WTC11 (cell line): ENCODE data around the gene GNG4. TPM values are rescaled to one million over a fixed set of nuclear protein-coding genes. Genes with fewer than 3 reads are reported as not detected.

ENCODE experiments used
- ATAC-seq: fragments of 200-7000 bp; cut with Tn5 transposase; 2 replicates; pipeline ENCODE4 v1.10.0; 2021; ENCODE audit warnings: mild to moderate bottlenecking, moderate library complexity
- CTCF ChIA-PET: fragments of 300-600 bp; sonication (Branson Sonifier 250); formaldehyde crosslinking; loops from one replicate; lab custom pipeline; 2021; ENCODE audit warnings: antibody characterized with exemption; lab: Charles Lee
- POLR2A ChIA-PET: fragments of 350-600 bp; sonication (Branson Sonifier 250); formaldehyde crosslinking; loops from one replicate; lab custom pipeline; 2021; ENCODE audit warnings: antibody characterized with exemption; lab: Charles Lee
- DNase-seq: peaks from one replicate; pipeline ENCODE4 v3.0.0; 2021; ENCODE audit warnings: low spot score
- H3K27ac Mint-ChIP-seq: 2 replicates; pipeline ENCODE4 v1.8.0; 2021; ENCODE audit warnings: mixed read lengths
- H3K27me3 Mint-ChIP-seq: 2 replicates; pipeline ENCODE4 v1.8.0; 2021; ENCODE audit warnings: low read depth, mild to moderate bottlenecking, moderate library complexity, mixed read lengths
- H3K36me3 Mint-ChIP-seq: 2 replicates; pipeline ENCODE4 v1.8.0; 2021; ENCODE audit warnings: mixed read lengths
- H3K4me1 Mint-ChIP-seq: 2 replicates; pipeline ENCODE4 v1.8.0; 2022; ENCODE audit warnings: mixed read lengths
- H3K4me3 Mint-ChIP-seq: 2 replicates; pipeline ENCODE4 v1.8.0; 2021; ENCODE audit warnings: mild to moderate bottlenecking, moderate library complexity, mixed read lengths
- H3K9me3 Mint-ChIP-seq: 2 replicates; pipeline ENCODE4 v1.8.0; 2021; ENCODE audit warnings: mixed read lengths
- ATF3 ChIP-seq: sonication (generic); formaldehyde crosslinking; conservative IDR thresholded peaks from 2 replicates; pipeline ENCODE4 v1.8.1; 2022; ENCODE audit warnings: mild to moderate bottlenecking, missing genetic modification reagents
- CREM ChIP-seq: sonication (generic); formaldehyde crosslinking; IDR thresholded peaks from 2 replicates; pipeline ENCODE4 v1.8.1; 2022; ENCODE audit warnings: mild to moderate bottlenecking, missing genetic modification reagents, moderate library complexity
- EMX1 ChIP-seq: fragments of 250-450 bp; sonication (Bioruptor Pico); IDR thresholded peaks from 2 replicates; pipeline ENCODE4 v1.8.0; 2021; ENCODE audit warnings: mild to moderate bottlenecking
- FOXP1 ChIP-seq: sonication (generic); formaldehyde crosslinking; IDR thresholded peaks from 2 replicates; pipeline ENCODE4 v1.8.0; 2022; ENCODE audit warnings: missing genetic modification reagents, mild to moderate bottlenecking, moderate library complexity, borderline replicate concordance
- GRHL2 ChIP-seq: fragments of 250-450 bp; sonication (Bioruptor Pico); IDR thresholded peaks from 2 replicates; pipeline ENCODE4 v1.8.0; 2022; ENCODE audit warnings: mild to moderate bottlenecking, moderate library complexity; ENCODE audit not compliant: insufficient replicate concordance, severe bottlenecking
- GTF2I ChIP-seq: fragments of 250-450 bp; sonication (Bioruptor Pico); conservative IDR thresholded peaks from 2 replicates; pipeline ENCODE4 v1.4.0; 2021; ENCODE audit warnings: mild to moderate bottlenecking
- IRF2 ChIP-seq: sonication (generic); formaldehyde crosslinking; IDR thresholded peaks from 2 replicates; pipeline ENCODE4 v1.8.0; 2022; ENCODE audit warnings: low read depth, missing genetic modification reagents, borderline replicate concordance
- JAZF1 ChIP-seq: fragments of 250-450 bp; sonication (Bioruptor Pico); IDR thresholded peaks from 2 replicates; pipeline ENCODE4 v1.9.0; 2021; ENCODE audit warnings: moderate library complexity, mild to moderate bottlenecking, inconsistent platforms
- KAT7 ChIP-seq: sonication (generic); formaldehyde crosslinking; IDR thresholded peaks from 2 replicates; pipeline ENCODE4 v1.8.1; 2023; ENCODE audit warnings: missing genetic modification reagents, mild to moderate bottlenecking, borderline replicate concordance
- NFATC4 ChIP-seq: fragments of 250-450 bp; sonication (Bioruptor Pico); IDR thresholded peaks from 2 replicates; pipeline ENCODE4 v1.9.0; 2021; ENCODE audit warnings: mild to moderate bottlenecking
- NR1H2 ChIP-seq: sonication (generic); formaldehyde crosslinking; IDR thresholded peaks from 2 replicates; pipeline ENCODE4 v1.9.0; 2021; ENCODE audit warnings: mild to moderate bottlenecking, moderate library complexity, missing genetic modification reagents
- RORB ChIP-seq: fragments of 250-450 bp; sonication (Bioruptor Pico); IDR thresholded peaks from 2 replicates; pipeline ENCODE4 v1.9.0; 2021; ENCODE audit warnings: mild to moderate bottlenecking
- TCF7 ChIP-seq: sonication (generic); formaldehyde crosslinking; IDR thresholded peaks from 2 replicates; pipeline ENCODE4 v1.8.0; 2022; ENCODE audit warnings: mild to moderate bottlenecking, low read depth, missing genetic modification reagents, moderate library complexity
- ZBTB21 ChIP-seq: sonication (generic); formaldehyde crosslinking; IDR thresholded peaks from 2 replicates; pipeline ENCODE4 v1.8.1; 2023; ENCODE audit warnings: mild to moderate bottlenecking, missing genetic modification reagents, borderline replicate concordance
- total RNA-seq: library from RNA; stranded (reverse); gene quantifications from 3 replicates; pipeline ENCODE4 v1.2.3, GENCODE V29; 2021
- TF ChIP-seq, protein P1 (sequence below): fragments of 250-450 bp; sonication (Bioruptor Pico); IDR thresholded peaks from 2 replicates; pipeline ENCODE4 v1.9.0; 2021; ENCODE audit warnings: mild to moderate bottlenecking
- TF ChIP-seq, protein P2 (sequence below): sonication (generic); formaldehyde crosslinking; IDR thresholded peaks from 2 replicates; pipeline ENCODE4 v1.8.1; 2023; ENCODE audit warnings: mild to moderate bottlenecking, missing genetic modification reagents, moderate library complexity
- TF ChIP-seq, protein P3 (sequence below): sonication (generic); formaldehyde crosslinking; IDR thresholded peaks from 2 replicates; pipeline ENCODE4 v1.8.0; 2022; ENCODE audit warnings: mild to moderate bottlenecking, missing genetic modification reagents
- TF ChIP-seq, protein P4 (sequence below): fragments of 250-450 bp; sonication (Bioruptor Pico); IDR thresholded peaks from 2 replicates; pipeline ENCODE4 v2.1.2; 2022; ENCODE audit warnings: mild to moderate bottlenecking, moderate library complexity
- TF ChIP-seq, protein P5 (sequence below): sonication (generic); formaldehyde crosslinking; IDR thresholded peaks from 2 replicates; pipeline ENCODE4 v1.8.1; 2022; ENCODE audit warnings: mild to moderate bottlenecking, missing genetic modification reagents, moderate library complexity, borderline replicate concordance

The GNG4 gene
- total RNA-seq, 1 experiment from 2014 or later, result 38.3 TPM

GRCh38 chr1:235679005-235679404, 29.4 kb upstream of the GNG4 start (continued):
- TF ChIP-seq, protein P1, sequence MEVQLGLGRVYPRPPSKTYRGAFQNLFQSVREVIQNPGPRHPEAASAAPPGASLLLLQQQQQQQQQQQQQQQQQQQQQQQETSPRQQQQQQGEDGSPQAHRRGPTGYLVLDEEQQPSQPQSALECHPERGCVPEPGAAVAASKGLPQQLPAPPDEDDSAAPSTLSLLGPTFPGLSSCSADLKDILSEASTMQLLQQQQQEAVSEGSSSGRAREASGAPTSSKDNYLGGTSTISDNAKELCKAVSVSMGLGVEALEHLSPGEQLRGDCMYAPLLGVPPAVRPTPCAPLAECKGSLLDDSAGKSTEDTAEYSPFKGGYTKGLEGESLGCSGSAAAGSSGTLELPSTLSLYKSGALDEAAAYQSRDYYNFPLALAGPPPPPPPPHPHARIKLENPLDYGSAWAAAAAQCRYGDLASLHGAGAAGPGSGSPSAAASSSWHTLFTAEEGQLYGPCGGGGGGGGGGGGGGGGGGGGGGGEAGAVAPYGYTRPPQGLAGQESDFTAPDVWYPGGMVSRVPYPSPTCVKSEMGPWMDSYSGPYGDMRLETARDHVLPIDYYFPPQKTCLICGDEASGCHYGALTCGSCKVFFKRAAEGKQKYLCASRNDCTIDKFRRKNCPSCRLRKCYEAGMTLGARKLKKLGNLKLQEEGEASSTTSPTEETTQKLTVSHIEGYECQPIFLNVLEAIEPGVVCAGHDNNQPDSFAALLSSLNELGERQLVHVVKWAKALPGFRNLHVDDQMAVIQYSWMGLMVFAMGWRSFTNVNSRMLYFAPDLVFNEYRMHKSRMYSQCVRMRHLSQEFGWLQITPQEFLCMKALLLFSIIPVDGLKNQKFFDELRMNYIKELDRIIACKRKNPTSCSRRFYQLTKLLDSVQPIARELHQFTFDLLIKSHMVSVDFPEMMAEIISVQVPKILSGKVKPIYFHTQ (CRISPR knock-in tag), result no peak
- TF ChIP-seq IRF2 (CRISPR knock-in tag), result no peak
- no peak for TF ChIP-seq RORB (CRISPR knock-in tag)
- TF ChIP-seq, protein P2, sequence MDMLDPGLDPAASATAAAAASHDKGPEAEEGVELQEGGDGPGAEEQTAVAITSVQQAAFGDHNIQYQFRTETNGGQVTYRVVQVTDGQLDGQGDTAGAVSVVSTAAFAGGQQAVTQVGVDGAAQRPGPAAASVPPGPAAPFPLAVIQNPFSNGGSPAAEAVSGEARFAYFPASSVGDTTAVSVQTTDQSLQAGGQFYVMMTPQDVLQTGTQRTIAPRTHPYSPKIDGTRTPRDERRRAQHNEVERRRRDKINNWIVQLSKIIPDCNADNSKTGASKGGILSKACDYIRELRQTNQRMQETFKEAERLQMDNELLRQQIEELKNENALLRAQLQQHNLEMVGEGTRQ (CRISPR knock-in tag), result no peak
- no peak for TF ChIP-seq FOXP1 (CRISPR knock-in tag)
- no peak for TF ChIP-seq EMX1
- no peak for TF ChIP-seq CREM (CRISPR knock-in tag)
- no peak for TF ChIP-seq ATF3 (CRISPR knock-in tag)
- TF ChIP-seq ZBTB21 (CRISPR knock-in tag), result no peak
- TF ChIP-seq, protein P3, sequence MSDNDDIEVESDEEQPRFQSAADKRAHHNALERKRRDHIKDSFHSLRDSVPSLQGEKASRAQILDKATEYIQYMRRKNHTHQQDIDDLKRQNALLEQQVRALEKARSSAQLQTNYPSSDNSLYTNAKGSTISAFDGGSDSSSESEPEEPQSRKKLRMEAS (CRISPR knock-in tag), result no peak
- TF ChIP-seq, all 79 proteins: peak for 0

- H3K36me3 Mint-ChIP-seq, result peaks cover 62% of the 10 kb centered on the region
- CTCF ChIA-PET, result no interaction called here
- no peak for DNase-seq
- no peak for ATAC-seq
- peak overlapping the region; percentile 62 for H3K27ac Mint-ChIP-seq
- H3K27me3 Mint-ChIP-seq, result peaks cover 2% of the 10 kb centered on the region; the same call in 1 of the 2 replicates
- peak overlapping the region; percentile 42 for H3K4me3 Mint-ChIP-seq
- H3K4me1 Mint-ChIP-seq, result peaks cover 32% of the 10 kb centered on the region
- H3K9me3 Mint-ChIP-seq, result peaks cover 58% of the 10 kb centered on the region
- POLR2A ChIA-PET, result no interaction called here
- TF ChIP-seq GRHL2 (CRISPR knock-in tag), result no peak
- no peak for TF ChIP-seq JAZF1 (CRISPR knock-in tag)
- TF ChIP-seq, protein P4, sequence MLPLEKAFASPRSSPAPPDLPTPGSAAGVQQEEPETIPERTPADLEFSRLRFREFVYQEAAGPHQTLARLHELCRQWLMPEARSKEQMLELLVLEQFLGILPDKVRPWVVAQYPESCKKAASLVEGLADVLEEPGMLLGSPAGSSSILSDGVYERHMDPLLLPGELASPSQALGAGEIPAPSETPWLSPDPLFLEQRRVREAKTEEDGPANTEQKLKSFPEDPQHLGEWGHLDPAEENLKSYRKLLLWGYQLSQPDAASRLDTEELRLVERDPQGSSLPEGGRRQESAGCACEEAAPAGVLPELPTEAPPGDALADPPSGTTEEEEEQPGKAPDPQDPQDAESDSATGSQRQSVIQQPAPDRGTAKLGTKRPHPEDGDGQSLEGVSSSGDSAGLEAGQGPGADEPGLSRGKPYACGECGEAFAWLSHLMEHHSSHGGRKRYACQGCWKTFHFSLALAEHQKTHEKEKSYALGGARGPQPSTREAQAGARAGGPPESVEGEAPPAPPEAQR, result no peak
- TF ChIP-seq ZBTB21 (CRISPR knock-in tag), result no peak
- TF ChIP-seq TCF7, result no peak
- TF ChIP-seq NR1H2, result no peak
- no peak for TF ChIP-seq KAT7 (CRISPR knock-in tag)
- TF ChIP-seq, protein P5, sequence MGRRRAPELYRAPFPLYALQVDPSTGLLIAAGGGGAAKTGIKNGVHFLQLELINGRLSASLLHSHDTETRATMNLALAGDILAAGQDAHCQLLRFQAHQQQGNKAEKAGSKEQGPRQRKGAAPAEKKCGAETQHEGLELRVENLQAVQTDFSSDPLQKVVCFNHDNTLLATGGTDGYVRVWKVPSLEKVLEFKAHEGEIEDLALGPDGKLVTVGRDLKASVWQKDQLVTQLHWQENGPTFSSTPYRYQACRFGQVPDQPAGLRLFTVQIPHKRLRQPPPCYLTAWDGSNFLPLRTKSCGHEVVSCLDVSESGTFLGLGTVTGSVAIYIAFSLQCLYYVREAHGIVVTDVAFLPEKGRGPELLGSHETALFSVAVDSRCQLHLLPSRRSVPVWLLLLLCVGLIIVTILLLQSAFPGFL, result no peak
- TF ChIP-seq NFATC4, result no peak
- no peak for TF ChIP-seq GTF2I (CRISPR knock-in tag)
These were observed 25.7 kb upstream of the GNG4 start for GRCh38 chr1:235675152-235675890.
